Vagina (tissue), 2 donors: ENCODE results near the gene NHERF2. TPM values are rescaled to one million over a fixed set of nuclear protein-coding genes. Genes with fewer than 3 reads are reported as not detected.

Source experiments
- DNase-seq, 2 donors: peaks; one replicate each; pipeline ENCODE4 v3.0.0-alpha.2; 2017; ENCODE audit errors: extremely low spot score in 2 of 2
- H3K27ac ChIP-seq: fragments of 200-600 bp; sonication (generic); one replicate; pipeline ENCODE4 v1.5.1; 2019
- H3K27me3 ChIP-seq: fragments of 200-600 bp; sonication (generic); one replicate; pipeline ENCODE4 v1.5.1; 2019
- H3K36me3 ChIP-seq, 2 donors: fragments of 200-600 bp; sonication (generic); one replicate each; pipeline ENCODE4 v1.5.1; 2017 to 2019
- H3K4me1 ChIP-seq: fragments of 200-600 bp; sonication (generic); one replicate; pipeline ENCODE4 v1.5.1; 2019
- H3K4me3 ChIP-seq, 2 donors: fragments of 200-600 bp; sonication (generic); 1 replicate in 1 of 2; 2 replicates in 1 of 2; pipeline ENCODE4 v1.5.1; 2016 to 2019
- H3K9me3 ChIP-seq: fragments of 200-600 bp; sonication (generic); one replicate; pipeline ENCODE4 v1.5.1; 2019
- CTCF ChIP-seq, 3 experiments: fragments of 450-650 bp in 2 of 3; fragments of 200-600 bp in 1 of 3; sonication (generic) in 1 of 3; IDR thresholded peaks; one replicate each; pipeline ENCODE4 v1.5.1; 2017 to 2019; ENCODE audit warnings: antibody characterized with exemption in 3 of 3, mild to moderate bottlenecking in 2 of 3, moderate library complexity in 2 of 3
- POLR2A ChIP-seq, 2 donors: fragments of 450-650 bp; IDR thresholded peaks; one replicate each; pipeline ENCODE4 v1.6.1; 2017; ENCODE audit warnings: antibody characterized with exemption in 2 of 2, mild to moderate bottlenecking in 2 of 2, moderate library complexity in 2 of 2
- POLR2AphosphoS5 ChIP-seq, 2 donors: sonication (generic); formaldehyde crosslinking; IDR thresholded peaks; one replicate each; pipeline ENCODE4 v1.9.0; 2017; ENCODE audit warnings: antibody characterized with exemption in 2 of 2, mild to moderate bottlenecking in 2 of 2, low read depth in 1 of 2; ENCODE audit not compliant: insufficient read depth in 1 of 2
- intact Hi-C: fragments of 100-400 bp; cut with DNase I; formaldehyde crosslinking; loops from one replicate; pipeline ENCODE4 v1.15.1; 2023
- total RNA-seq: library from RNA; depleted of rRNA; stranded (reverse); fragments of >200 nt; gene quantifications from one replicate; pipeline ENCODE4 v1.2.3, GENCODE V29; 2016

Gene NHERF2
- total RNA-seq, 1 donor from 2014 or later, result 44.7 TPM

DNA sequence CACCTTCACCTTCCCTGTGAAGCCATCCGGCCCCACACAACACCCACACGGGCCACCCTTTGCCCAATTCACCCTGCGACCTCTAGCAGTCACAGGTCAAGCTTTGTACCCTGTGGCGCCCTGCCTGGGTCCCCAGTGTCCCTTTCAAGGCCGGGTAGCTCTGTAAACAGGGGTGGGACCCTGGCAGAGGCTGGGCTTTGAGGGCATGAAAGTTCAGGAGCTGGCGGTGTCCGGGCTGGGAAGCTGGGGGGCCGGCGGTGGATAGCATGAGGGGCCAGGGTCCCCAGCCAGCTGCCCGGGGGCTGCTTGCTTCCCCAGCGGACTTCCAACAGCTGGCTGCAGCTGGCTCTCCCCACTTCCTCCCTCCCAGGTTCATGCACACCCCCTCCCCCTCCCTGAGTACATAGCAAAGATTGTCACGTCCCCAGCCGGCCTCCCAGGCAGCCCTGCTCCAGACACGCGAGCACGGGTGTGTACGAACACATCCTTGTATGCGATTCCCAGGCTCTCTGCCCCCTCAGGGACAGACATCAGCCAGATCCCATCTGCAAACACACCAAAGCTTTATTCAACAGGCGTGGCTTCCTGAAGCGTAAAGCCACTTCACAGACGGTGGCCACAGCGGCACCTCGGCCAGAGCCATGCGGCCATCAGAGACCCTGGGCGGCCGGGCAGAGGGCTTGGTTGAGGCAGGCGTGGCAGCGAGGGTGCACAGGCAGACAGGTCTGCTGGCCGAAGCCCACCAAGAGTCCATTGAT lies 12.8 kb downstream of the NHERF2 start:
- no peaks in the 10 kb centered on the region for H3K9me3 ChIP-seq
- DNase-seq, result no peak
- peaks cover 0 to 8% of the 10 kb centered on the region in 2 donors for H3K36me3 ChIP-seq
- TF ChIP-seq CTCF (IDR thresholded peaks at IDR 0.05), result no peak
- peak in 1 of 2 donors; percentile 62 for TF ChIP-seq POLR2AphosphoS5 (IDR thresholded peaks at IDR 0.05; ENCODE audit: insufficient read depth in 1 of 2, low read depth in 1 of 2)
- intact Hi-C loops, result loop anchor here (10.0 kb wide), 1 partner anchor 885 kb away; the partner anchor contains the start of gene CACNA1H
- H3K27me3 ChIP-seq, result no peaks in the 10 kb centered on the region
- peaks cover 92% of the 10 kb centered on the region for H3K4me1 ChIP-seq
- H3K4me3 ChIP-seq, result peak overlapping the region in 1 of 2 donors; percentile 18
- peak overlapping the region; percentile 91 for H3K27ac ChIP-seq

DNA sequence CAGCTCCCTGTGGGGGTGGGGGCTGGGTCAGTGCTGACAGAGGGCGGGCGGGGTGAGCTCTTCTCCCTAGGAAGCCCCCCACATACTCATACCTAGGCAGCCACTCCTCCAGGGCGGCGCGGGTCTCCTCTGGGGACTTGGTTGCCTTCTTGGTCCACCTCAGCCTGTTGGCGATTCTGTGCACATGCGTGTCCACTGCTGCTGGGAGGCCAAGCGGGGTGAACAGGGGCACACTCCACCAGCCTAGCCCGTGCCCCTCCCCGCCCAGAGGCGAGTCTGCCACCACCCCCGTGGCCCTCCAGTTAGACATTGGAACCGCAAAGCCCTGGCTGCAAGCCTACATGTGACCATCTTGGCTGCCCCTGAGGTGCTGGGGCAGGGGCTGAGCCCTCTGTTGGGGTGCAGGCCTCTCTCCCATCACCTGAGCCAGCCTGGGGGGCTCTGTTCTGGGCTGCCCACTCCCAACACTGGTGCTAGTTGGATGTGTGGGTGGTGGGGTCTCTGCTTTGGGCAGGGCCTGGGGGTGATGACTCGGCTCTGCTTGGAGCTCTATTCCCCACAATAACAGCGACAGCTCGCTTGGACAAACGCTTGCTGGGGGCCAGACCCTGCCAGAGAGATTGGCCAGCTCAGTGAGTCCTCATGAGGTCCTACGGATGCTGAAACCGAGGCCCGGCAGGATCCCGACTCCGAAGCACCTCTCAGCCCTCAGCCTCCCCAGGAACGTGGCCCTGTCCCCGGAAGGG lies 13.5 kb downstream of the NHERF2 start:
- H3K27ac ChIP-seq, result peak overlapping the region; percentile 91
- peaks cover 85% of the 10 kb centered on the region for H3K4me1 ChIP-seq
- intact Hi-C loops, result loop anchor here (10.0 kb wide), 1 partner anchor 885 kb away; the partner anchor contains the start of gene CACNA1H
- no peak for DNase-seq
- peak overlapping the region in 1 of 2 donors; percentile 18 for H3K4me3 ChIP-seq
- H3K9me3 ChIP-seq, result no peaks in the 10 kb centered on the region
- no peaks in the 10 kb centered on the region for H3K27me3 ChIP-seq
- TF ChIP-seq POLR2AphosphoS5 (IDR thresholded peaks at IDR 0.05; ENCODE audit: insufficient read depth in 1 of 2, low read depth in 1 of 2) (no peak), POLR2A (IDR thresholded peaks at IDR 0.05) (no peak), CTCF (IDR thresholded peaks at IDR 0.05) (no peak)
- H3K36me3 ChIP-seq, result peaks cover 0 to 8% of the 10 kb centered on the region in 2 donors

DNA sequence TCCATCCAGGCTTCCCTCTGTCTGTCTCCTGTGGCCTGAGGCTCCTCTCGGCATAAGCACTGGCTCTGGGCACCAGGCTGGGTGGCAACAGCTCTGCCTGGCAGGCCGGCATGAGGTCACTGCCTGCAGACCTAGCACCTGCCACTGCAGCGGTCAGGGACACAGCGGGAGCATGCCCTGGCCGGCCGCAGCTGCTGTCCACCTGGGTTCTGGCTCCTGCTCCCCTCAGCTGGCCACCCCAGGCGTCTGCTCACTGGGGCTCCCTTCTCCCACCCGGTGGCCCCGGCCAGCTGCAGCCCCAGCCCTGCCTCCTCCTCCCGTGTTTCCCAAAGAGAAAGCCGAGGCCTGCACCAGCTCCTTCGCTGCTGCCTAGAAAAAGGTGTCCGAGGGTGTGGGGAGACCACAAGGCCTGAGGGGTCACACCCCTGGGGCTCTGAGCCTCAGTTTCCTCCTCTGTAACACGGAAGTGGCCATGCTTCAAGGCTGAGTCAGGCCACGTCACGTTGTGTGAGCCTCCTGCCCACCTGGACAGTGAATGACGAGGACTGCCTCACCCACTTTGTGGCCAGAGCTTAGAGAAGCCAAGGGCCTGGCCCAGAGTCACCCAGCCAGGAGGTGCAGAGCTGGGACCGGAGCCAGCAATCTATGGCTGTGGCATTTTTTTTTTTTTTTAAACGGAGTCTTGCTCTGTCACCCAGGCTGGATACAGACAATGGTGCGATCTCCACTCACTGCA lies 14.3 kb downstream of the NHERF2 start:
- Histone ChIP-seq H3K4me3 (no peak overlapping the region), H3K4me1 (peaks cover 82% of the 10 kb centered on the region), H3K27me3 (no peaks in the 10 kb centered on the region), H3K36me3 (peaks cover 0 to 8% of the 10 kb centered on the region in 2 donors), H3K9me3 (no peaks in the 10 kb centered on the region), H3K27ac (peak overlapping the region; percentile 91)
- no peak for TF ChIP-seq POLR2A (IDR thresholded peaks at IDR 0.05)
- TF ChIP-seq CTCF (IDR thresholded peaks at IDR 0.05), result no peak
- TF ChIP-seq POLR2AphosphoS5 (IDR thresholded peaks at IDR 0.05; ENCODE audit: insufficient read depth in 1 of 2, low read depth in 1 of 2), result no peak
- no peak for DNase-seq
- intact Hi-C loops, result loop anchor here (10.0 kb wide), 1 partner anchor 886 kb away; the partner anchor contains the start of gene CACNA1H

DNA sequence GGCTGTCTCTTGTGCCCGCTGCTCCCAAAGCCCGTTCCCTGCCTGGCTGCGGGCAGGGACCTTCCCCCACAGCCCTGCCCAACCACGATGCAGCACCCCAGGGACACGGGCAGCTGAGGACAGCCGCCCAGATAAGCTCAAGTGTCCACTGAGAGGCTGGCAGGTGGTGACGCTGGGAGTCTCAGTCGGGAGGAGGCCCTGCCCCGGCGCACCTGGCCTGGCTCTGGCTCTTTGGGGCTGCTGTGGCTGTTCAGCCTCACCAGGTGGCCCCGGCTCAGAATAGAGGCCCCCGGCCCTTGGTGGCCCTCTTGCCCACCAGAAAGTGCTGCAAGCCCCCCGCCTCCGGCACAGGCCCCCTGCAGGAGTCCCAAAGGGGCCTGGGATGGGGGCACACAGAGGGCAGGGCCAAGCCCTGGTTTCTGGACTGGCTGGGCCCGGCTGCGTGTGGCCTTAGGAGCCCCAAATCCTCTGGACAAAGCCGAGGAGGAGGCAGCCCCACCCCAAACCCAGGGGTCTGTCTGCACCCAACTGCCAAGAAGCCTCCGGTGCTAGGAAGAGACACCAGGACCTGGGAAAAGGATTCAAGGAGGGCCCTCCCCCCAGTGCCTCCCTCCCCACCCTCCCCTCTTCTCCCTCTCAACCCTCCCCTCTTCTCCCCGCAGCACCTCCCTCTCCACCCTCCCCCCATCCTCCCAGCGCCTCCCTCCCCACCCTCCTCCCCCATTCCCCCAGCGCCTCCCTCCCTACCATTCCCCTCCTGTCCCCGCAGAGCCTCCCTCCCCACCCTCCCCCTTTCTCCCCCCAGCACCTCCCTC lies 15.7 kb downstream of the NHERF2 start:
- peaks cover 0 to 8% of the 10 kb centered on the region in 2 donors for H3K36me3 ChIP-seq
- no peaks in the 10 kb centered on the region for H3K27me3 ChIP-seq
- H3K4me1 ChIP-seq, result peaks cover 80% of the 10 kb centered on the region
- H3K27ac ChIP-seq, result peak overlapping the region; percentile 91
- TF ChIP-seq CTCF (IDR thresholded peaks at IDR 0.05), result no peak
- TF ChIP-seq POLR2AphosphoS5 (IDR thresholded peaks at IDR 0.05; ENCODE audit: insufficient read depth in 1 of 2, low read depth in 1 of 2), result no peak
- TF ChIP-seq POLR2A (IDR thresholded peaks at IDR 0.05), result no peak
- no peaks in the 10 kb centered on the region for H3K9me3 ChIP-seq
- intact Hi-C loops, result loop anchor here (10.0 kb wide), 1 partner anchor 888 kb away; the partner anchor contains the start of gene CACNA1H
- no peak overlapping the region for H3K4me3 ChIP-seq
- no peak for DNase-seq
